ENCODE measurements around the gene ZNF532. TPM values are rescaled to one million over a fixed set of nuclear protein-coding genes. Genes with fewer than 3 reads are reported as not detected.

Gene ZNF532
- total and polyA plus RNA-seq, 9 of the 15 experiments (the other 6 are each of a cell fraction or from before 2014, with no cell fraction given), result 0.42 TPM; not detected in 8

- BruUV-seq (replicated peaks), result no TSS peak
- CTCF ChIA-PET (ENCODE audit: low intra/inter-chr PET ratio), result no interaction called here
- in situ Hi-C loops (cut with MboI) (no loop called here), intact Hi-C loops (cut with micrococcal nuclease) (no loop called here)
- Histone ChIP-seq H3K4me3 (no peak overlapping the region), H3K79me2 (ENCODE audit: control insufficient read depth, insufficient read depth, low read length) (no peaks in the 10 kb centered on the region), H3K36me3 (ENCODE audit: control insufficient read depth, insufficient read depth, low read length) (no peaks in the 10 kb centered on the region), H2AFZ (ENCODE audit: low read depth, low read length) (no peak overlapping the region), H4K20me1 (replicated peaks; ENCODE audit: control insufficient read depth, insufficient read depth, low read length) (no peaks in the 10 kb centered on the region), H3K9me3 (replicated peaks; ENCODE audit: control insufficient read depth, insufficient read depth, low read depth, low read length) (no peaks in the 10 kb centered on the region), H3K27me3 (ENCODE audit: control insufficient read depth in 2 of 2, insufficient read depth in 2 of 2, low read length in 2 of 2) (no peaks in the 10 kb centered on the region), H3K9ac (ENCODE audit: insufficient read depth in 1 of 2, low read depth in 2 of 2, low read length in 2 of 2) (no peak overlapping the region), H3K4me2 (ENCODE audit: insufficient read depth, low read length) (no peak overlapping the region), H3K27ac (ENCODE audit: extremely low read depth, low read depth, low read length) (no peak overlapping the region), H3K9me1 (ENCODE audit: control insufficient read depth, insufficient read depth, low read length) (no peaks in the 10 kb centered on the region), H3K4me1 (replicated peaks in 1 of 2; ENCODE audit: control insufficient read depth in 2 of 2, insufficient read depth in 2 of 2, low read length in 2 of 2) (no peaks in the 10 kb centered on the region)
- ATAC-seq (no peak), DNase-seq (ENCODE audit: extremely low read depth in 1 of 4, low spot score in 3 of 4) (no peak), FAIRE-seq (no peak)
- POLR2A ChIA-PET, result interaction anchor here (0.7 kb wide), 1 partner anchor 174 kb away, joined by 3 read pairs; no protein-coding TSS in a partner anchor
- WGBS (ENCODE audit: insufficient coverage, low coverage, missing lambda C conversion rate), result 0% methylated on average over 1 of the region's 6 CpGs
- TF ChIP-seq RNF2 (IDR thresholded peaks at IDR 0.05), result no peak
- TF ChIP-seq POLR2B (IDR thresholded peaks at IDR 0.05; ENCODE audit: low read depth, partially characterized antibody), result no peak
- TF ChIP-seq SIN3B (IDR thresholded peaks at IDR 0.05; ENCODE audit: low read depth), result no peak
- TF ChIP-seq ZNF280B (CRISPR knock-in tag; IDR thresholded peaks at IDR 0.05), result no peak
- no peak for TF ChIP-seq ZNF609 (CRISPR knock-in tag; IDR thresholded peaks at IDR 0.05; ENCODE audit: borderline replicate concordance)
- no peak for TF ChIP-seq ZNF165 (CRISPR knock-in tag; IDR thresholded peaks at IDR 0.05; ENCODE audit: borderline replicate concordance)
- no peak for TF ChIP-seq JUN (IDR thresholded peaks at IDR 0.05; ENCODE audit: borderline replicate concordance, low read depth, low read length)
- TF ChIP-seq JUN (CRISPR knock-in tag; IDR thresholded peaks at IDR 0.05; ENCODE audit: borderline replicate concordance), result no peak
- no peak for TF ChIP-seq ZNF740 (CRISPR knock-in tag; IDR thresholded peaks at IDR 0.05)
- TF ChIP-seq ZNF740 (tag; IDR thresholded peaks at IDR 0.05), result no peak
These were observed 148.4 kb downstream of the ZNF532 start for GRCh38 chr18:59012815-59013705.
